Endodermal cell (in vitro differentiated cells): ENCODE results near the gene TSPAN18. TPM values are rescaled to one million over a fixed set of nuclear protein-coding genes. Genes with fewer than 3 reads are reported as not detected.

Experiments used
- DNase-seq: peaks from one replicate; pipeline ENCODE4 v3.0.0-alpha.2; 2017
- H3K27ac ChIP-seq: 2 replicates; pipeline ENCODE4 v1.5.1; 2013; ENCODE audit warnings: mild to moderate bottlenecking, low read depth, low read length, moderate library complexity
- H3K27me3 ChIP-seq: 2 replicates; pipeline ENCODE4 v1.6.1; 2013; ENCODE audit warnings: mild to moderate bottlenecking, low read length, moderate library complexity; ENCODE audit not compliant: insufficient read depth, control insufficient read depth, poor library complexity, severe bottlenecking
- H3K36me3 ChIP-seq: 2 replicates; pipeline ENCODE4 v1.7.0; 2013; ENCODE audit warnings: mild to moderate bottlenecking, low read length, moderate library complexity; ENCODE audit not compliant: control insufficient read depth, insufficient read depth
- H3K4me1 ChIP-seq: one replicate; pipeline ENCODE4 v1.7.0; 2013; ENCODE audit warnings: low read length; ENCODE audit not compliant: control insufficient read depth, insufficient read depth
- H3K4me3 ChIP-seq: 2 replicates; pipeline ENCODE4 v1.5.1; 2013; ENCODE audit warnings: mild to moderate bottlenecking, low read length, moderate library complexity
- H3K9ac ChIP-seq: 2 replicates; pipeline ENCODE4 v1.6.1; 2013; ENCODE audit warnings: mild to moderate bottlenecking, low read length, moderate library complexity; ENCODE audit not compliant: poor library complexity, severe bottlenecking; ENCODE audit errors: extremely low read depth
- H3K9me3 ChIP-seq: 2 replicates; pipeline ENCODE4 v1.6.1; 2013; ENCODE audit warnings: mild to moderate bottlenecking, low read length, moderate library complexity; ENCODE audit not compliant: control insufficient read depth
- H3K27ac Mint-ChIP-seq: 2 replicates; pipeline ENCODE4 v1.8.0; 2020; ENCODE audit warnings: mixed read lengths
- H3K27me3 Mint-ChIP-seq: 2 replicates; pipeline ENCODE4 v1.8.0; 2021; ENCODE audit warnings: mild to moderate bottlenecking, mixed read lengths; ENCODE audit not compliant: insufficient read depth
- H3K36me3 Mint-ChIP-seq: 2 replicates; pipeline ENCODE4 v1.8.0; 2020; ENCODE audit warnings: low read depth, mixed read lengths
- H3K4me1 Mint-ChIP-seq: 2 replicates; pipeline ENCODE4 v1.8.0; 2020; ENCODE audit warnings: mixed read lengths
- H3K4me3 Mint-ChIP-seq: 2 replicates; pipeline ENCODE4 v1.8.0; 2020; ENCODE audit warnings: mild to moderate bottlenecking, moderate library complexity, mixed read lengths
- H3K9me3 Mint-ChIP-seq: 2 replicates; pipeline ENCODE4 v1.8.0; 2020; ENCODE audit warnings: mild to moderate bottlenecking, mixed read lengths
- WGBS, 2 experiments: methylation state at CpG; one replicate each; pipeline versions ENCODE4 v1.1.5 to v1.1.7; 2013; ENCODE audit warnings: missing lambda C conversion rate in 2 of 2, mixed read lengths in 1 of 2; ENCODE audit not compliant: insufficient coverage in 1 of 2, insufficient read length in 1 of 2; 5-methylcytosine and 5-hydroxymethylcytosine counted together
- total RNA-seq, 2 donors: library from RNA; stranded (reverse); fragmentation: NEBNext Ultra II Directional in 1 of 2; extraction: Animal tissue kit (Norgen Biotek cat#: 25700) in 1 of 2; gene quantifications; 2 replicates in 1 of 2; 3 replicates in 1 of 2; pipeline ENCODE4 v1.2.1, GENCODE V29; 2021
- TF ChIP-seq, protein P1 (sequence below): fragments of 200-600 bp; sonication (generic); conservative IDR thresholded peaks from 2 replicates; pipeline ENCODE4 v1.5.0; 2021; ENCODE audit warnings: antibody characterized with exemption, mild to moderate bottlenecking

TSPAN18 gene
- total RNA-seq, 2 donors from 2014 or later = 28.0 to 28.7 TPM

DNA sequence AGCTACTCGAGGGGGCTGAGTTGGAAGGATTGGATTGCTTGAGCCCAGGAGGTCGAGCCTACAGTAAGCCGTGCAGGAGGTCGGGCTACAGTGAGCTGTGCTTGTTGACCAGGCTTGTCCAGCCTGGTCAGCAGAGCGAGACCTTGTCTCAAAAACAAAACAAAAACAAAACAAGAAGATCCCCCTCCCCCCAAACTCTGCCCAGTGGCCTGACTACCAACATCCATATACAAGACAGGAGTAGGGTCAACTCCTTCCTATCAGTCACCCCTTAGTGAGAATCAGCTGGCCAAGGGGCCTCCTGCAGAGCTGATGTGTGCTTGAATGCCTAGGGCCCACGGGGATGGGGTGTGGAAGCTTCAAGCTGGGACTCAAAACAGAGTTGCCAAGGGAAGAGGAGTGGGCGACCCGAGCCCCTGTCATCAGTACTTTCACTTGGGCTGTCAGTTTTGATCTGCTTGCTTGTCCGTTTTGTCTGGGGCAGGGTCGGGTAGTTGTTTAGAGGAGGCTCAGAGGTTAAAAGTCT, 942 bp upstream of the TSPAN18 start:
- peak overlapping the region; percentile 69 for H3K4me3 Mint-ChIP-seq
- peaks cover 44% of the 10 kb centered on the region for H3K27me3 Mint-ChIP-seq
- Histone ChIP-seq H3K9me3 (no peaks in the 10 kb centered on the region), H3K27ac (peak overlapping the region; percentile 18), H3K9ac (no peak overlapping the region), H3K27me3 (no peaks in the 10 kb centered on the region), H3K36me3 (no peaks in the 10 kb centered on the region), H3K4me3 (peak overlapping the region; percentile 69), H3K4me1 (no peaks in the 10 kb centered on the region)
- peaks cover 35% of the 10 kb centered on the region for H3K4me1 Mint-ChIP-seq
- H3K36me3 Mint-ChIP-seq = peaks cover 3% of the 10 kb centered on the region
- peak overlapping the region; percentile 83 for H3K27ac Mint-ChIP-seq
- no peak for DNase-seq
- peaks cover 6% of the 10 kb centered on the region for H3K9me3 Mint-ChIP-seq
- TF ChIP-seq, protein P1, sequence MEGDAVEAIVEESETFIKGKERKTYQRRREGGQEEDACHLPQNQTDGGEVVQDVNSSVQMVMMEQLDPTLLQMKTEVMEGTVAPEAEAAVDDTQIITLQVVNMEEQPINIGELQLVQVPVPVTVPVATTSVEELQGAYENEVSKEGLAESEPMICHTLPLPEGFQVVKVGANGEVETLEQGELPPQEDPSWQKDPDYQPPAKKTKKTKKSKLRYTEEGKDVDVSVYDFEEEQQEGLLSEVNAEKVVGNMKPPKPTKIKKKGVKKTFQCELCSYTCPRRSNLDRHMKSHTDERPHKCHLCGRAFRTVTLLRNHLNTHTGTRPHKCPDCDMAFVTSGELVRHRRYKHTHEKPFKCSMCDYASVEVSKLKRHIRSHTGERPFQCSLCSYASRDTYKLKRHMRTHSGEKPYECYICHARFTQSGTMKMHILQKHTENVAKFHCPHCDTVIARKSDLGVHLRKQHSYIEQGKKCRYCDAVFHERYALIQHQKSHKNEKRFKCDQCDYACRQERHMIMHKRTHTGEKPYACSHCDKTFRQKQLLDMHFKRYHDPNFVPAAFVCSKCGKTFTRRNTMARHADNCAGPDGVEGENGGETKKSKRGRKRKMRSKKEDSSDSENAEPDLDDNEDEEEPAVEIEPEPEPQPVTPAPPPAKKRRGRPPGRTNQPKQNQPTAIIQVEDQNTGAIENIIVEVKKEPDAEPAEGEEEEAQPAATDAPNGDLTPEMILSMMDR = no peak
- 0 to 38% methylated on average over 1 to 10 of the region's 10 CpGs for WGBS, 2 experiments

DNA sequence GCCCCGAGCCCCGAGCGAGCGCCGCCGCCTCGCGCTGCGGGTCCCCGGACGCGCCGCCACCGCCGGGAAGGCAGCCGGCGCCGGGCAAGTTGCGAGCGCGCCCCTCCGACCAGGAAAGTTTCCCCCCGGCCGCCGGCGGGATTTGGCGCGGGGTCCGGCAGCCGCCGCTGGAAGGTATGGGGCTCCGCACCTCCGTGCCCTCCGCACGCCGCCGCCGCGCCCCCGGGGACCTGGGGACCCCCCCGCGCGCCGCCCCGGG, 281 bp downstream of the TSPAN18 start:
- no peaks in the 10 kb centered on the region for H3K36me3 ChIP-seq
- Mint-ChIP-seq H3K9me3 (peaks cover 6% of the 10 kb centered on the region), H3K4me1 (peaks cover 29% of the 10 kb centered on the region), H3K27me3 (peaks cover 53% of the 10 kb centered on the region), H3K27ac (no peak overlapping the region), H3K36me3 (peaks cover 3% of the 10 kb centered on the region), H3K4me3 (peak overlapping the region; percentile 70)
- no peaks in the 10 kb centered on the region for H3K27me3 ChIP-seq
- H3K9ac ChIP-seq = peak overlapping the region; percentile 30
- TF ChIP-seq, protein P1 = no peak
- peak; percentile 73 for DNase-seq
- H3K27ac ChIP-seq = peak overlapping the region; percentile 77
- 0% methylated on average over 45 of the region's 45 CpGs; no CpG with 5 or more reads in 1 of the 2 experiments for WGBS, 2 experiments
- H3K4me1 ChIP-seq = no peaks in the 10 kb centered on the region
- H3K9me3 ChIP-seq = no peaks in the 10 kb centered on the region
- H3K4me3 ChIP-seq = peak overlapping the region; percentile 80

DNA sequence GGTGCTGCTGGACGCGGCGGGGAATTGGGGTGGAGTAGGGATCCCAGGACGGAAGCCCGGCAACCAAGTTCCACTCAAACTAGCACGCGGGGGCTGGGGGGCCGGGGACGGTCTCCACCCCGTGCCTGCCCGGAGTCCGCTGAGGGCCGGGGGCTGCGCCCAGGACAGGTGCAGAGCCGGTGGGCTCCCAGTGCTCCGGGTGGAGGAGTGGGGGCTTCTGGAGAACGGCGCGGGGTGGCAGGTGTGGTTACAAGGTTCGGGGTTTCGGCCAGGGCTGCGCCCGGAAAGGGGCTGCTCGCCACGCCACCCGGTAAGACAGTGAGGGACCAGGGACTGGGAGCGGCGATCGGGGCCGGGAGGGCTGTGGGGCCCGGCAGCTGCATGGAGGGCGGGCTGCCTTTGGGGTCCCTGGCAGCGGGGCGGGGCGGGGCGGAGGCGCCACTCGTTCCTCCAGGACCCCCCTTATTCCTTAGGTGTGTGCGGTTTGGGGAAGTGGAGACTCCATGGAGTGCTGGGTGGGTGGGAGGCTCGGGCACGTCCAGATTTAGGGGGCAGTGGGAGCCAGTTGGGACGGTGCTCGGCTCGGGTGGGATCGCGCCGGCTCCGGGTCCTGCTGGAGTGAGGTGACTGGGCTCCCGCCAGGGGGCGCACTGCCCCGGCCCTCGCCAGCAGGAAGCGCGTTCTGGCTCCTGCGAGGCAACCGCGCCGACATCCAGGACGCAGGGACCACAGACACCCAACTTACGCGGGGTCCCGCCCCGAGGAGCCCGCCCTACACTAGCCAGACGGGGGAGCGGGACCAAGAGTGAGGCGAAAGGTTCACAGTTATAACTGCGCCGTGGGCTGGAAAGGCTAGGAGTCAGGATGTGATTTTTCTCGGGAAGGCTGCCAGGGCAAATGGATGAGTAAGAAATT, 868 bp downstream of the TSPAN18 start:
- Histone ChIP-seq H3K27ac (peak overlapping the region; percentile 77), H3K36me3 (no peaks in the 10 kb centered on the region), H3K4me3 (peak overlapping the region; percentile 80), H3K27me3 (no peaks in the 10 kb centered on the region), H3K4me1 (no peaks in the 10 kb centered on the region), H3K9ac (peak overlapping the region; percentile 35), H3K9me3 (no peaks in the 10 kb centered on the region)
- H3K27ac Mint-ChIP-seq = no peak overlapping the region
- 0% methylated on average over 5 to 70 of the region's 70 CpGs for WGBS, 2 experiments
- peaks cover 29% of the 10 kb centered on the region for H3K4me1 Mint-ChIP-seq
- DNase-seq = peak; percentile 93
- H3K36me3 Mint-ChIP-seq = peaks cover 3% of the 10 kb centered on the region
- peaks cover 6% of the 10 kb centered on the region for H3K9me3 Mint-ChIP-seq
- H3K27me3 Mint-ChIP-seq = peaks cover 53% of the 10 kb centered on the region
- peak overlapping the region; percentile 70 for H3K4me3 Mint-ChIP-seq
- TF ChIP-seq, protein P1 = peak; percentile 99
